Cardiac septum (tissue), 1 donor: ENCODE data around the gene LVRN. TPM values are rescaled to one million over a fixed set of nuclear protein-coding genes. Genes with fewer than 3 reads are reported as not detected.

Experiments
- DNase-seq: peaks from one replicate; pipeline ENCODE4 v3.0.0-alpha.2; 2020; ENCODE audit warnings: low spot score
- intact Hi-C: fragments of 100-400 bp; cut with DNase I; formaldehyde crosslinking; loops from one replicate; pipeline ENCODE4 v1.14.0; 2022
- total RNA-seq: library from RNA; stranded (reverse); fragmentation: NEBNext Ultra II Directional; extraction: Animal tissue kit (Norgen Biotek cat#: 25700); gene quantifications from one replicate; pipeline ENCODE4 v1.2.1, GENCODE V29; 2021
- donor health status: DM: no; HTN: no; CAD: no.

LVRN gene
- total RNA-seq, 1 donor from 2014 or later: 0.27 TPM

DNA sequence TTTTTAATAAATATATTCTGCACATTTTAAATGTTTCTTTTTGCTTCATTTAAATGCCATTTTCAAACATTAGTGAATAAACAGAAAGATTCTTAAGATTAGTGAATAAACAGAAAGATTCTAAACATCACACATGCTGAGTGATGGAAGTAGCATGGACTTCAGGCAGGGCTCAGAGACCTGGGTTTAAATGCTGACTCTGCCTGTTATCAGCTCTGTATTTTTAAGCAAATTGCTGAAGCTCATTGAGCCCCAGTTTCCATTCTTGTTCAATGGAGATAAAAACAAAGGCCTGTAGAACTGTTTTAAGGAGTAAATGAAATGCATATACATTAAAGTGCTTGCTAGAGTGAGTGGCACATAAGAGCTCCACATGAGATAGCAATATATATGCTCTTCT lies 8.1 kb upstream of the LVRN start:
- intact Hi-C loops: no loop called here
- no peak for DNase-seq

GRCh38 chr5:115956957-115957356 lies 5.3 kb upstream of the LVRN start:
- intact Hi-C loops: no loop called here
- no peak for DNase-seq

- intact Hi-C loops: no loop called here
- DNase-seq: no peak
Observed at GRCh38 chr5:115961381-115962238, 665 bp upstream of the LVRN start.

DNA sequence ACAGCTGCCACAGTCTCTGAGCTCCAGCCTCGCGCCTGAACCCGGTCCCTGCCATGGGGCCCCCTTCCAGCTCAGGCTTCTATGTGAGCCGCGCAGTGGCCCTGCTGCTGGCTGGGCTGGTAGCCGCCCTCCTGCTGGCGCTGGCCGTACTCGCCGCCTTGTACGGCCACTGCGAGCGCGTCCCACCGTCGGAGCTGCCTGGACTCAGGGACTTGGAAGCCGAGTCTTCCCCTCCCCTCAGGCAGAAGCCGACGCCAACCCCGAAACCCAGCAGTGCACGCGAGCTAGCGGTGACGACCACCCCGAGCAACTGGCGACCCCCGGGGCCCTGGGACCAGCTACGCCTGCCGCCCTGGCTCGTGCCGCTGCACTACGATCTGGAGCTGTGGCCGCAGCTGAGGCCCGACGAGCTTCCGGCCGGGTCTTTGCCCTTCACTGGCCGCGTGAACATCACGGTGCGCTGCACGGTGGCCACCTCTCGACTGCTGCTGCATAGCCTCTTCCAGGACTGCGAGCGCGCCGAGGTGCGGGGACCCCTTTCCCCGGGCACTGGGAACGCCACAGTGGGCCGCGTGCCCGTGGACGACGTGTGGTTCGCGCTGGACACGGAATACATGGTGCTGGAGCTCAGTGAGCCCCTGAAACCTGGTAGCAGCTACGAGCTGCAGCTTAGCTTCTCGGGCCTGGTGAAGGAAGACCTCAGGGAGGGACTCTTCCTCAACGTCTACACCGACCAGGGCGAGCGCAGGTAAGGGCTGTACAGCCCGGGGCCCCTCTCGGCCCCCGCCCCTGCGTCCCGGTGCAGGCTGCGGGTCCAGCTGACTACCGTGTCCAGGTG lies 509 bp downstream of the LVRN start:
- DNase-seq: peak; percentile 75
- intact Hi-C loops: no loop called here

GRCh38 chr5:115963566-115963965 lies 1.3 kb downstream of the LVRN start:
- intact Hi-C loops: no loop called here
- no peak for DNase-seq

- intact Hi-C loops: no loop called here
Observed at GRCh38 chr5:115968770-115969169, 6.5 kb downstream of the LVRN start.

DNA sequence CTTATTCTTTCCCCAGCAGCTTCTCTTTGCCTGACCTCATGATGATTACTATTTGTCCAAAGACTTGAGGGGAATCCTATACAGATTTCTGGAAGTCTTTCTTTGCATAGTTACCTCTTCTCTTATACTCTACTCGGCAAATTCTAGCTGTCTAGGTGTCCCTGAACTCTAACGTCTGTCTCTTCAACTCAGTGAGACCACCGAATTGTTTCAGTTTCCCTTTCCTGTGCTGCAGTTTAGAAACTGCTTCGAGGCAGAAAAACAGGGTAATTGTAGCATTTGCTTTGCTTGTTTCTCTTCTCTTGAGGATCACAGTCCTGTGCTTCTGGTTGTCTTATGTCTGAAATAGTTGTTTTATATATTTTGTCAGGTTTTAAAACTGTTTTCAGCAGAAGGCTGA lies 14.8 kb downstream of the LVRN start:
- intact Hi-C loops: no loop called here
- DNase-seq: no peak

More at GRCh38 chr5:115968770-115969169, 6.5 kb downstream of the LVRN start:
- no peak for DNase-seq

DNA sequence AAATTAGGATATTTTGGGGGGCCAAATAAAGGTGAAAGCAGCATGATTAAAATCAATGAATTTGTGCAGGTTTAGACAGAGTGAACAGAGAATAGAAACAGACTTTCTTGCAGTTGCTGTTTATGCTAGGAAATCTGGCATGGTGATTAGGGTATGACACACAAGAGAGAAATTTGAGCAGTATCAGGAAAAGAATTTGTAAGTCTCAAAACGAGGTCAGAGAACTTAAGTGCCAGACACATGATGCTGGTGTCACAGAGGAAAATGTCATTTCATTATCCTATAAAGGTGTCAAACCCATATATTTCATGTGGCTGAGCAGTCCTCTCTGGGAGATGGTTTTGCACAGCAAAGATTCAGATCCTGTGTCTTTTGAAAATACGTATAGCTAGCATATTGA lies 15.7 kb downstream of the LVRN start:
- intact Hi-C loops: no loop called here

DNA sequence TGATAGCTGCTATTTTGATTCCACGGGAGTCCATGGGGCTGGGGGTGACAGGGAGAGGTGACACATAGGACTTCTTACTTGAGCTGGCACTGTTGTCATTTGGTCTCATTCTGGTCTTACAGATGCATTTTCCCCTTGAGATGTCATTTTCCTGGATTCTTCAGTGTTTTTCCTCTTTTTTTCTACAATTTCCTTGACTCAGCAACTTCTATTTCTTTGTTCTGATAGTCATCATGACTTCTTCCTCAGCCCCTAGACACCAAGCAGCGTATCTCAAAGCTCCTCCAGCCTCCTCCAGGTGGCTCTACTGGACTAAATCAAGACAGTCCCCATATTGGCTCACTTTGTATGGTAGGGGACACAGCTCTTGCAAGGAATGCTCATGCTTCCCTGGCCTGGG lies 16.5 kb downstream of the LVRN start:
- no peak for DNase-seq
- intact Hi-C loops: no loop called here

More for the DNA sequence above, 15.7 kb downstream of the LVRN start:
- DNase-seq: no peak

- no peak for DNase-seq
- intact Hi-C loops: no loop called here
Observed at GRCh38 chr5:115979201-115980041, 17.1 kb downstream of the LVRN start.

- intact Hi-C loops: no loop called here
Observed at GRCh38 chr5:115983519-115983918, 21.2 kb downstream of the LVRN start.

DNA sequence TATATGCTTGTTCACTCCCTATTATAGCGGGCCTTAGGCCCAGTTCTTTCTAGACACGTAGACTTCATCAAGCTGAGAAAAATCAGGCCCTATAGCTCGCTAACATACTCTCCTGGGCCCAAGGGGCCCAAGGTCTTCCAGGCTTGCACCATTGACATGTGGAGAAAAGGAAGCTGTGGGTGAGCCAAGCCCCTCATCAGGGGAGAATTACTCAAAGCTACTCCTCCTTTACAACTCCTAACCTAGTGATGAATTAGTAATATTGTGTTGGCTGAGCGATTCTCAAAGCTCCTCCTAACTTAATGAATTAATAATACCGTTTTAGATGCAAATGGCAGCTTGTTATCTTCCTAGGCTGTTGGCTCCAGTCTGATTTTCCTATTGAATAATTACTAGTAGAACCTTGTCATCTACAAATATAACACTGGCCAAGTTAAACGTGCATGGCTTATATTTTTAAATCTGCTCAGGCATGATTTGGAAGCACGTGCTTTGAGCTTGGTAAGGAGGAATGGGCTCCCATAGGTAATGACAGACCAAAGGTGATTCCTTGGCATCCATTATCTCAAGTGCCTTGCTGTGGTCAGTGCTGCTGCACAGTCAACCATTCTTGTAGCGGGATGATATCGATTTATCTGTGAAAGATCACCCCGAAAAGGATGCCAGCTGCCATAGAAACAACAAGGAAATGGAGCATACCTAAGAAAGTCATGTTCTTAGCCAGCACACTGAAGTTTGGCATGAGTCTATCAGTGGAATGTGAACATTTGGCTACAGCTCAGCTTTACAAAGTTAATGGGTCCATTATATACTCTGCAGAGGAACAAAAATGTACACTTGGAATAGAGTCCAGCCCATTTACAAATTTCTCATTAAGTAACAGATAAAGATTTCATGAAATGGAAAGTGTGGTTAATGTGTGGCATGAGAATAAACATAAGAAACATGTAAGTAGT lies 23.8 kb downstream of the LVRN start:
- no peak for DNase-seq
- intact Hi-C loops: no loop called here

More at GRCh38 chr5:115983519-115983918, 21.2 kb downstream of the LVRN start:
- DNase-seq: no peak

- intact Hi-C loops: no loop called here
Observed at GRCh38 chr5:115988002-115988401, 25.7 kb downstream of the LVRN start.

DNA sequence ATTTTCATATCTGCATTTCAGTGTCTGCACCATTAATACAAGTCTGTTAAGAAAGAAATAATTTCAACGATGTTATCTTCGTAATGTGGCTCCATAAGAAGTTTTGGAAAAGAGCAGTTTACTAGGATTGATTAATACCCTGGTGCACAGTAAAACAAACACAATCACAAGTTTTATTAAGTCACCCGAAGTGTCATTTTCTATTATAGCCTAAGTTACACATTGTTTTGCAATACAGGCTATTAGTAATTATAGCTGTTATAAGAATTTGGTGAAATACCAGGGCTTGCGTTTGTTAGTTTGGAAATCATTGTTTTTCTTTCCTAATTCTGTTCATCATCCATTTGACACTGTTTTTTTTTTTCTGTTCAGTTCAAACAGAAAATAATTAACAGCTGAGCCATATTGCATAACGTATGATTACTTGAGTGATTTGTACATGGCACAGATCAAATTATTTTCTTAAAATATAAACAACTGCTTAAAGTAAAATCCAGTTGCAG lies 30.6 kb downstream of the LVRN start:
- intact Hi-C loops: no loop called here
- no peak for DNase-seq

More at GRCh38 chr5:115988002-115988401, 25.7 kb downstream of the LVRN start:
- DNase-seq: no peak

DNA sequence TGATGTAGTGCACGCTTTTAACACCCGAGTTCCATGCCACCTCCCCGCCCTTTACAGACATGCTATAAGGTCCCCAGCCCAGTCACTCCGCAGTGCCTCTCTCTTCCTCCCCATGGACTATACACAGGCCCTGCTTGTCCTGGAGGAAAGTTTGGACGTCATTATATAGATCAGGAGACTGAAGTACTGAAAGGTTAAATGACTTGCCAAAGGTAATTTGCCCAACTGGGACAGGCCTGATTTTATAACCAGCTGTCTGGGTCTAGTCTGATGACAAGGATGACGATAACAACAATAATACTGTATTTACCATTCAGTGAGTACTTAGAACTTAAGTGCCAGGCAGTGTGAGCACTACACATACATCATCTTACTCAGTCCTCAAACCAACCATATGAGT lies 33.1 kb downstream of the LVRN start:
- intact Hi-C loops: no loop called here

DNA sequence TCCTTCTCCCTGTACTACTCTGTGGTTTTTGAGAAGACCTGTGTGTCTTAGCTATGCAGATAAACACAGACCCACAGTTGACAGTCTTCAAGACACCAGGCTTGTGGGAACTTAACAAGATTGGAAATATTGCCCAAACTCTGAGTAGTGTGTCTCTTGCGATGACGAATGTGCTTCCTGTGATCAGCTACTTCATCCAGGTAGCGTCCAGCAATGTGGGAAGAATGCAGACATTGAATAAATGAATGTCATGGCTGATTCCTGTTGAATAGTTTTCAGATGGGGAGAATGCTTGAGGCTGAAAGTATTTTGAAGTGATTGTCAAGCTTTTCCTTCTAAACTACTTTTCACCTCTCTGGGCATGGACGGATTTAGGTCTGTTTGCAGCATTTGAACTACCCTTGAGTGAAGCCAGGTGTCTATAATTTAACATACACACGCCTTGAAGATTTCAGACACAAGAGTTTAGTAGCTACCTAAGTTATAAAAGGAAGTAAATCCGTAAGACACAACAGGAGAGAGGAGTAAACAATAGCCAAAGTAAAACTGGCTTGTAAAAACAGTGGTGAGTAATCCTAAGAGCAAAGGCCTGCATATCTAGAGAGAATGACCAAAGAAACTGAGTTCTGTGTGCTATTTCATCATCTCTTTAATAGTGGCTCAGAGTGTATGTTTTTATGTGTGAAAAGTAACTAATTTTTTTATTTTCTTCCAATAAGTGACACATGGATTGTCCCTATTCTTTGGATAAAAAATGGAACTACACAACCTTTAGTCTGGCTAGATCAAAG lies 40.0 kb downstream of the LVRN start:
- no peak for DNase-seq
- intact Hi-C loops: no loop called here

More for the DNA sequence above, 33.1 kb downstream of the LVRN start:
- DNase-seq: no peak

- no peak for DNase-seq
- intact Hi-C loops: no loop called here
Observed at GRCh38 chr5:116004248-116004647, 42.0 kb downstream of the LVRN start.

DNA sequence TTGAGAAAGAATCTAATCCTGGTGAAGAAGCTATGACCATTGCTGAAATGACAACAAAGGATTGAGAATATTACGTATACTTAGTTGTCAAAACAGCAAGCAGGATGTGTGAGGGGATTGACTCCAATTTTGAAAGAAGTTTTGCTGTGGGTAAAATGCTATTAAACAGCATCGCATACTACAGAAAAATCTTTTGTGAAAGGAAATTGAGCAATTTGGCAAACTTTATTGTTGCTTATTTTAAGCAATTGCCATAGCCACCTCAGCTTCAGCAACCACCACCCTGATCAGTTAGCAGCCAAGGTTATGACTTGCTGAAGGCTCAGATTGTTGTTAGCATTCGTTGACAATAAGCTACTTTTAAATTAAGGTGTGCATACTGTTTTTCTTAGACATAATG lies 47.5 kb downstream of the LVRN start:
- intact Hi-C loops: no loop called here
- no peak for DNase-seq
